ENCODE data around the gene EPAS1. TPM values are rescaled to one million over a fixed set of nuclear protein-coding genes. Genes with fewer than 3 reads are reported as not detected.

Gene EPAS1
- total and polyA plus RNA-seq, 2 of the 8 experiments (the other 6 are each of a cell fraction or from before 2014, with no cell fraction given): 2.0 to 4.9 TPM

DNA sequence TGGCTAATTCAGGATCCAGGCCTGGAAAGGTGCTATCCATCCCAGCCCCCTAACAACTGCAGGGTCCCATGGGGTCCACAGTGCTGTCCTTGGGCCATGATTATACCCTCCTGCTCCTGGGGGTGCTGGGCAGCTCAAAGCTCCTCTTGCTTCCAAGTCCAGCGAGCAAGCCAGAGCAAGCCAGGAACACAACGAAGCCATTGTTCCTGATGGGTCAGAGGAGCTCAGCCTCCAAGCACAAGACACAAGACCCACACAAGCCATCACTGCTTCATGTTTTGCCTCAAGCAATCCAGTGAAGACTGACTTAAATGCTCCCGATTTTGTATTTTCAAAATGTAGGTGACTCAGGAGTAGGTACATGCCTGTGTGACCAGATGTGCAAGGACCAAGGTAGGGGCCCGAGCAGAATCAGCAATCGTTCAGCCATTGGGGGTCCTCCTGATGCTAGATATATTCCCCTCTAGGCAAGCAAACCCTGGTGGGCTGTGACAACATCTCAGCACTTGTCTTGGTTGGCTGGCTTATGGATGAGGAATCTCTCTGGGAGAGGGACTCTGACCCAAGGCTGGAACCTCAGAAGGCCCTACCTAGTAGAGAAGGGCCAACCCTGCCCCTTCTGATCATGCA is 90.8 kb downstream of the EPAS1 start:
- FAIRE-seq: no peak
- Histone ChIP-seq H4K8ac (ENCODE audit: extremely low read depth, insufficient read depth, low read length) (no peak overlapping the region), H3K14ac (ENCODE audit: insufficient read length) (no peak overlapping the region), H3K36me3 (ENCODE audit: control insufficient read depth in 2 of 4, insufficient read depth in 4 of 4, low read length in 3 of 4) (no peaks in the 10 kb centered on the region), H4K20me1 (replicated peaks in 1 of 2; ENCODE audit: control insufficient read depth in 1 of 2, insufficient read depth in 2 of 2, low read length in 2 of 2) (no peaks in the 10 kb centered on the region), H3K4ac (replicated peaks; ENCODE audit: insufficient read length, low read depth, low read length) (no peak overlapping the region), H4K91ac (replicated peaks; ENCODE audit: insufficient read length, low read length) (no peak overlapping the region), H3K9me3 (ENCODE audit: insufficient read depth in 2 of 2, low read depth in 1 of 2, low read length in 1 of 2) (no peaks in the 10 kb centered on the region), H2BK12ac (ENCODE audit: low read depth, low read length) (no peak overlapping the region), H3K27ac (ENCODE audit: low read depth, low read length) (no peak overlapping the region), H3K23ac (ENCODE audit: insufficient read length) (no peak overlapping the region), H3K79me1 (ENCODE audit: low read depth, low read length) (no peaks in the 10 kb centered on the region), H3K56ac (replicated peaks; ENCODE audit: insufficient read length, low read depth, low read length) (no peak overlapping the region), H3K4me1 (replicated peaks in 1 of 4; ENCODE audit: control insufficient read depth in 3 of 4, insufficient read depth in 4 of 4, low read length in 3 of 4) (no peaks in the 10 kb centered on the region), H3K9ac (replicated peaks in 1 of 4; ENCODE audit: extremely low read depth in 1 of 4, low read depth in 3 of 4, low read length in 3 of 4) (no peak overlapping the region), H2AFZ (ENCODE audit: low read length) (no peak overlapping the region), H3K4me3 (ENCODE audit: extremely low read depth in 1 of 4, insufficient read depth in 2 of 4, low read depth in 3 of 4, low read length in 4 of 4) (no peak overlapping the region), H3K18ac (ENCODE audit: extremely low read depth, low read length) (no peak overlapping the region), H2BK20ac (ENCODE audit: low read length) (no peak overlapping the region), H2AK5ac (ENCODE audit: low read depth, low read length) (no peak overlapping the region), H2BK5ac (ENCODE audit: low read depth, low read length) (no peak overlapping the region), H4K5ac (ENCODE audit: insufficient read length, low read depth, low read length) (no peak overlapping the region), H3K23me2 (ENCODE audit: low read depth, low read length) (no peaks in the 10 kb centered on the region; the same call in 1 of the 2 replicates), H3K79me2 (ENCODE audit: control insufficient read depth in 1 of 2, insufficient read depth in 2 of 2, low read length in 2 of 2) (no peaks in the 10 kb centered on the region), H2BK15ac (ENCODE audit: low read length) (no peak overlapping the region), H2BK120ac (replicated peaks; ENCODE audit: low read depth, low read length) (no peak overlapping the region), H3K27me3 (replicated peaks in 1 of 4; ENCODE audit: control insufficient read depth in 3 of 4, extremely low read depth in 1 of 4, insufficient read depth in 3 of 4, low read length in 3 of 4) (no peaks in the 10 kb centered on the region; a peak in 1 of 7 replicates), H3K4me2 (ENCODE audit: insufficient read depth in 1 of 2, low read depth in 2 of 2, low read length in 2 of 2) (no peak overlapping the region)
- CTCF ChIA-PET (ENCODE audit: partially characterized antibody): interaction anchor here (0.6 to 1.1 kb wide), 2 partner anchors 22 to 91 kb away, joined by 3 read pairs; partner anchors contain the start of gene EPAS1
- DNase-seq (ENCODE audit: low read depth in 1 of 2, low spot score in 2 of 2): no peak
- TF ChIP-seq KDM1A (IDR thresholded peaks at IDR 0.05; ENCODE audit: borderline replicate concordance, low read length) (no peak), SP2 (IDR thresholded peaks at IDR 0.05; ENCODE audit: low read length) (no peak), NRF1 (IDR thresholded peaks at IDR 0.05; ENCODE audit: low read depth, low read length) (no peak), POU5F1 (IDR thresholded peaks at IDR 0.05; ENCODE audit: low read depth, low read length) (no peak), RNF2 (IDR thresholded peaks at IDR 0.05; ENCODE audit: borderline replicate concordance, low read depth, low read length, missing control alignments, poor library complexity, severe bottlenecking) (no peak), CEBPB (IDR thresholded peaks at IDR 0.05; ENCODE audit: low read depth, low read length) (no peak), POLR2A (IDR thresholded peaks at IDR 0.05; ENCODE audit: control extremely low read depth in 1 of 2, low read depth in 2 of 2, low read length in 2 of 2) (no peak)
- TF ChIP-seq, protein P1, sequence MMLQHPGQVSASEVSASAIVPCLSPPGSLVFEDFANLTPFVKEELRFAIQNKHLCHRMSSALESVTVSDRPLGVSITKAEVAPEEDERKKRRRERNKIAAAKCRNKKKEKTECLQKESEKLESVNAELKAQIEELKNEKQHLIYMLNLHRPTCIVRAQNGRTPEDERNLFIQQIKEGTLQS (IDR thresholded peaks at IDR 0.05; ENCODE audit: insufficient read depth, low read depth, low read length): no peak
- TF ChIP-seq, protein P2, sequence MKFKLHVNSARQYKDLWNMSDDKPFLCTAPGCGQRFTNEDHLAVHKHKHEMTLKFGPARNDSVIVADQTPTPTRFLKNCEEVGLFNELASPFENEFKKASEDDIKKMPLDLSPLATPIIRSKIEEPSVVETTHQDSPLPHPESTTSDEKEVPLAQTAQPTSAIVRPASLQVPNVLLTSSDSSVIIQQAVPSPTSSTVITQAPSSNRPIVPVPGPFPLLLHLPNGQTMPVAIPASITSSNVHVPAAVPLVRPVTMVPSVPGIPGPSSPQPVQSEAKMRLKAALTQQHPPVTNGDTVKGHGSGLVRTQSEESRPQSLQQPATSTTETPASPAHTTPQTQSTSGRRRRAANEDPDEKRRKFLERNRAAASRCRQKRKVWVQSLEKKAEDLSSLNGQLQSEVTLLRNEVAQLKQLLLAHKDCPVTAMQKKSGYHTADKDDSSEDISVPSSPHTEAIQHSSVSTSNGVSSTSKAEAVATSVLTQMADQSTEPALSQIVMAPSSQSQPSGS (IDR thresholded peaks at IDR 0.05; ENCODE audit: low read length): no peak
- WGBS, 2 experiments (ENCODE audit: extremely low coverage in 1 of 2, insufficient coverage in 1 of 2, insufficient read length in 1 of 2, insufficient replicate concordance in 2 of 2, low coverage in 1 of 2, low lambda C conversion rate in 2 of 2, missing lambda C conversion rate in 1 of 2): 95% methylated on average over 5 of the region's 5 CpGs; no CpG with 5 or more reads in 1 of the 2 experiments
- POLR2A ChIA-PET (ENCODE audit: partially characterized antibody): no interaction called here
